ENCODE data around the gene SLX4IP.

DNA sequence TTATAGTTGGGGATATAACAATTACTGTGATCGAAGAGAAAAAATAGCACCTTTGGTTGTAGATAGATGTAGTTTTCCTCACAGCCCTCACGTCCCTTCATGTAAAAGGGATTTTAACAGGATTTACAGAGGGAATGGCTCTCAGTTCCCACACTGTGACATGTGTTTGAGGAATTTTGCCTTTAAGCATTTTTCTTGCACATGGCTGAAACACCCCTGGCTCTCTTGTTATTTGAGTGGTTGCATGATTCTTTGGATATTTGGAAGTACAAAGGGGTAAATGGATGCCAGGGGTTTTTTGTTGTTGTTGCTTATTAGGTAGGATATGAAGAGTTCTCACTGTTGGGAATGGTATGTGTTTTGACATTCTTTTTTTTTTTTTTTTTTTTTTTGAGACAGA lies 190.5 kb downstream of the SLX4IP start:
- TF ChIP-seq, protein P1, sequence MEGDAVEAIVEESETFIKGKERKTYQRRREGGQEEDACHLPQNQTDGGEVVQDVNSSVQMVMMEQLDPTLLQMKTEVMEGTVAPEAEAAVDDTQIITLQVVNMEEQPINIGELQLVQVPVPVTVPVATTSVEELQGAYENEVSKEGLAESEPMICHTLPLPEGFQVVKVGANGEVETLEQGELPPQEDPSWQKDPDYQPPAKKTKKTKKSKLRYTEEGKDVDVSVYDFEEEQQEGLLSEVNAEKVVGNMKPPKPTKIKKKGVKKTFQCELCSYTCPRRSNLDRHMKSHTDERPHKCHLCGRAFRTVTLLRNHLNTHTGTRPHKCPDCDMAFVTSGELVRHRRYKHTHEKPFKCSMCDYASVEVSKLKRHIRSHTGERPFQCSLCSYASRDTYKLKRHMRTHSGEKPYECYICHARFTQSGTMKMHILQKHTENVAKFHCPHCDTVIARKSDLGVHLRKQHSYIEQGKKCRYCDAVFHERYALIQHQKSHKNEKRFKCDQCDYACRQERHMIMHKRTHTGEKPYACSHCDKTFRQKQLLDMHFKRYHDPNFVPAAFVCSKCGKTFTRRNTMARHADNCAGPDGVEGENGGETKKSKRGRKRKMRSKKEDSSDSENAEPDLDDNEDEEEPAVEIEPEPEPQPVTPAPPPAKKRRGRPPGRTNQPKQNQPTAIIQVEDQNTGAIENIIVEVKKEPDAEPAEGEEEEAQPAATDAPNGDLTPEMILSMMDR (IDR thresholded peaks at IDR 0.05), result no peak
- TF ChIP-seq POLR2A (IDR thresholded peaks at IDR 0.05) (no peak), POLR2AphosphoS5 (IDR thresholded peaks at IDR 0.05) (no peak)

Measured in prostate gland (tissue), 2 donors.